AG09309 (cell line): ENCODE data around the gene SH3PXD2A.
"Not testable (repeated sequence)": the region's sequence is repeated elsewhere in the genome, so short reads cannot be mapped to it uniquely, and the experiment has no call there.

Source experiments
- DNase-seq: peaks from one replicate; pipeline ENCODE4 v3.0.0-alpha.2; 2010; ENCODE audit warnings: low read depth
- H3K4me3 ChIP-seq: 2 replicates; pipeline ENCODE4 v1.5.1; 2011; ENCODE audit warnings: mild to moderate bottlenecking, low read depth, low read length, moderate library complexity; ENCODE audit not compliant: control insufficient read depth
- CTCF ChIP-seq: IDR thresholded peaks from 2 replicates; pipeline ENCODE4 v1.5.1; 2011; ENCODE audit warnings: mild to moderate bottlenecking, low read depth, low read length, inconsistent platforms; ENCODE audit not compliant: insufficient read depth, control insufficient read depth; ENCODE audit errors: missing control alignments

Gene SH3PXD2A

DNA sequence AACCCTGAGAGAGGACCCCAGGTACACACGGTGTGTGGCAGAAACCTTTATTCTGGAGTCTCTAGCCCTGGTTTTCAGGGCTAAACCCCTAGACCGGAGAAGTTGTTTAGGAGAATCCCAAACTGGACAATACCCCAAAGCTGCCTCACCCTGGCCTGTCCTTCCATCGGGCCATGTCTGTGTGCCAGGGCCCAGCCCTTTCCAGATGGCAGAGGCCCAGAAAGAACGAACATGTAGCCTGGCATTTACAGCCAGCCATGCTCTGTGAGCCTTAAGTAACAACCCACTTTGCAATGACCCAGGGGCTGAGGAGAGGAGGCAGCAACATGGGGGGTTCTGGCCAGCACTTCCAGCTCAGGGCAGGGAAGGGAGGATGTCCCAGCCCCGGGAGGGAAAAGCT lies 219.8 kb downstream of the SH3PXD2A start:
- DNase-seq = no peak
- no peak overlapping the region for H3K4me3 ChIP-seq
- TF ChIP-seq CTCF = no peak

- DNase-seq = no peak
- no peak overlapping the region for H3K4me3 ChIP-seq
- no peak for TF ChIP-seq CTCF
Measured at GRCh38 chr10:103633846-103634245, 221.5 kb downstream of the SH3PXD2A start.

GRCh38 chr10:103632871-103633270 lies 222.5 kb downstream of the SH3PXD2A start:
- not testable (repeated sequence) for DNase-seq, H3K4me3 ChIP-seq

DNA sequence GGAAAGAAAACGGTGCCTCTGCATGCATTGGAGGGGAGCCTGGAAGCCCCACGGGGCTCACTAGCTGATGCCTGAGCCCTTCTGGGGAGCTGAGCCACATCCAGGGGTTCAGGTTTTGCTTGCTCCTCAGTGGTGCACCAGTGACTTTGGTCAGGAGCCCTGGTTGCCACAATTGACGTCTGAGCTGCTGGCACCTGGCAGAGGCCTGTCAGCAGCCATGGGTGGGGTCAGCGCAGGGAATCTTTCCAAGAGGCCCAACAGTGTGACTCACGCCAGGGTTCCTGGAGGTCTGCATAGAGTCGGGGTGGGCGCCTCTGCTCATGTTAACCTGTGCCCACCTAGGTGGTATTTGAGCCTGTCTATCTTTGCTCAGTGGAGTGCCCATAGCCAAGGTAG lies 223.1 kb downstream of the SH3PXD2A start:
- TF ChIP-seq CTCF = no peak
- DNase-seq = no peak
- H3K4me3 ChIP-seq = no peak overlapping the region

GRCh38 chr10:103630156-103630555 lies 225.2 kb downstream of the SH3PXD2A start:
- DNase-seq = no peak
- H3K4me3 ChIP-seq = no peak overlapping the region
- TF ChIP-seq CTCF = no peak

DNA sequence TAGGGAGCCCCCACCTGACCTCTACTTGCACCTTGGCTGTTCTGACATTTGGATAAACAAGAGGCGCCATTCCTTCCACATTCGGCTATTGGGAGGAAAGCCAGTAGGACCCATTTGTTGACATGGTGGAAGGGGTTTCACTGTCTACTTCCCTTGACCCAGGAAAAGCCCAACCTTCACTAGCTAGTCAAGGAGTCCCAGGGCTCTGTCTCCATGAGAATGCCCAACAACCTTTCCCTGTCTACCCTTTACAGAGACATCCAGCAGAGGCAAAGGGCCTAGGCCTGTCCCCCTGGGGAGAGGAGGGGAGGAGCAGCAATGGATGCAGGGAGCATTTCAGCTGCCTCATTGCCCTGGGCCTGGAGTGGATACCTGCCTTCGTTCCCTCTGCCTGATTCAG lies 225.8 kb downstream of the SH3PXD2A start:
- H3K4me3 ChIP-seq = no peak overlapping the region
- TF ChIP-seq CTCF = no peak
- DNase-seq = no peak

- no peak for DNase-seq
- no peak for TF ChIP-seq CTCF
- H3K4me3 ChIP-seq = no peak overlapping the region
Measured at GRCh38 chr10:103627893-103628292, 227.5 kb downstream of the SH3PXD2A start.
